ENCODE measurements around the gene HSPA1L.

DNA sequence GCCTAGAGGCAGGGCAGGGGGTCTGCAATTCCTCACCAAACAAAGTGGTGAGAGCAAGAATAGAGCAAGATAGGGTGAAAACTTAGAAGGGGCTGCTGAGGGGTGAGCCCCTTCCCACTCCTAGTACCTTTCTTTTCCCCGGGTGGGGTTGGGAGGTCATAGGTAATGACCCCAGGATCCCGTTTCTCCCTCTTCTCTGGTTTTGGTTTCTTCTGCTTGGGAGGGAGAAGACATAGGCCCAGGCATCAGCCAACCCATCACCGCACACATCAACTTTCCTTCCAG, 23.1 kb downstream of the HSPA1L start:
- TF ChIP-seq CTCF (IDR thresholded peaks at IDR 0.05; ENCODE audit: extremely low read depth in 1 of 2, insufficient read depth in 1 of 2, low read depth in 1 of 2, low read length in 2 of 2) = no peak
- TF ChIP-seq POLR2AphosphoS5 (IDR thresholded peaks at IDR 0.05; ENCODE audit: insufficient read depth, low read depth, low read length) = no peak
